Activated naive CD4-positive, alpha-beta T cell treated with anti-CD3 and anti-CD28 coated beads for 36 hours (primary cell): ENCODE results near the gene BABAM1. TPM values are rescaled to one million over a fixed set of nuclear protein-coding genes. Genes with fewer than 3 reads are reported as not detected.

Source experiments
- CTCF ChIA-PET: fragments of 350-600 bp; sonication (Branson Sonifier 250); formaldehyde crosslinking; loops from one replicate; lab custom pipeline; 2021; ENCODE audit warnings: antibody characterized with exemption; lab: Charles Lee
- DNase-seq: peaks from one replicate; pipeline ENCODE4 v3.0.0-alpha.2; 2020
- H3K27ac Mint-ChIP-seq: one replicate; pipeline ENCODE4 v1.8.0; 2021; ENCODE audit warnings: mild to moderate bottlenecking, mixed read lengths
- H3K27me3 Mint-ChIP-seq: one replicate; pipeline ENCODE4 v1.8.0; 2021; ENCODE audit warnings: low read depth, mixed read lengths
- H3K36me3 Mint-ChIP-seq: one replicate; pipeline ENCODE4 v1.8.0; 2021; ENCODE audit warnings: low read depth, mixed read lengths
- H3K4me1 Mint-ChIP-seq: one replicate; pipeline ENCODE4 v1.8.0; 2021; ENCODE audit warnings: low read depth, mixed read lengths
- H3K4me3 Mint-ChIP-seq: one replicate; pipeline ENCODE4 v1.8.0; 2021; ENCODE audit warnings: mild to moderate bottlenecking, moderate library complexity, mixed read lengths
- H3K9me3 Mint-ChIP-seq: one replicate; pipeline ENCODE4 v1.8.0; 2021; ENCODE audit warnings: mixed read lengths
- intact Hi-C: fragments of 100-400 bp; cut with micrococcal nuclease; formaldehyde crosslinking; loops from one replicate; pipeline ENCODE4 v1.15.1; 2023
- total RNA-seq, 2 experiments: library from RNA; stranded (reverse); gene quantifications; one replicate each; pipeline ENCODE4 v1.2.3, GENCODE V29; 2021

The BABAM1 gene
- total RNA-seq, 2 experiments from 2014 or later: 108 to 109 TPM

DNA sequence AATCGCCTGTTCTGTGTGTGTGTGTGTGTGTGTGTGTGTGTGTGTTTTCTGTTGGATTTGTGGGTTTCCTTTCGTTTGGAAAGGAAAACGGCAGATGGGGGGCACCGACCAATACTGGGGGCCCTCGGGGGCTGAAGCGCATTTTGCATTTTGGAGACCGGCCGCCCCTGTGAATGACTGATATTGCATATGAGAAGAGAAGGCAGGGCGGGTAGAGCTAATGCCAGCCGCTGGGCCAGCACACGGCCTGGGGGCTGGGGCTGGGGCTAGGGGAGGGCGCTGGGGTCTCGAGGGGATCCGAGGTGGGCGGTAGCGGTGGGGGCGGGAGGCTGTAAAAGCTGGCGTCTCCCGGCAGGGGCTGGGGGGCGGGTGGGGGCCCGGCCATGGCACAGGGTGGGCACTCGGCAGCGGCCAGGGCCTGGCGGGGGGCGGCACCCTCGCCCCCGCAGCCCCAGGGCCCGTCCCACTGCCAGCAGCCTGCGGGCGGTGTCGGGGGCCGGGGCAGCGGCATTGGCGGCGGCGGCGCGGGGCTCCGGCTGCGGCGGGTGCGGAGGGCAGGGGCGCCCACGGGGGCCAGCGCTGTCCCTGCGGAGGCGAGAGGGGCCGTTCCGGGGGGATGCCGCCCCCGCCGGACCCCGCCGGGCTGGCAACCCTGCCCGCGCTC lies 56.2 kb downstream of the BABAM1 start:
- intact Hi-C loops: no loop called here
- Mint-ChIP-seq H3K36me3 (peaks cover 13% of the 10 kb centered on the region), H3K9me3 (no peaks in the 10 kb centered on the region), H3K4me3 (no peak overlapping the region), H3K27ac (no peak overlapping the region), H3K27me3 (no peaks in the 10 kb centered on the region), H3K4me1 (peaks cover 9% of the 10 kb centered on the region)
- CTCF ChIA-PET: no interaction called here
- no peak for DNase-seq

DNA sequence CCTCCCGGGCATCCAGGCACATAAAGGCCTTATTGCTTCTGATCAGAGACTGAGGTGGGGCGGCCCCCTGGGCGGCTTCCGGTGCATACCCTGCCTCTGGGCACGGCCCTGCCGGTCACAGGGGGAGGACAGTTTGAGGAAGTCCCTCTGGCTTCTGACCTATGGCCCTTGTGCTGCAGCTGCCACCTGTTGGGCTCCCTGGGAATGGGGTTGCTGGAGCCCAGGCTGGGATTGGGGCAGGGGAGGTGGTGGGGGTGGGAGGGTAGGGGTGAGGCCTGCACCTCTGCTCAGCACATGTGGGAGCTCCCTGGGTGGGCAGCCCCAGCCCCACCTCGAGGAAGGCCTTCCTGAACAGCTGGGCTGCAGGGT lies 56.7 kb downstream of the BABAM1 start:
- CTCF ChIA-PET: no interaction called here
- H3K27ac Mint-ChIP-seq: no peak overlapping the region
- no peaks in the 10 kb centered on the region for H3K9me3 Mint-ChIP-seq
- DNase-seq: peak; percentile 63
- peaks cover 13% of the 10 kb centered on the region for H3K36me3 Mint-ChIP-seq
- H3K4me3 Mint-ChIP-seq: no peak overlapping the region
- H3K4me1 Mint-ChIP-seq: peaks cover 9% of the 10 kb centered on the region
- intact Hi-C loops: no loop called here
- H3K27me3 Mint-ChIP-seq: no peaks in the 10 kb centered on the region

DNA sequence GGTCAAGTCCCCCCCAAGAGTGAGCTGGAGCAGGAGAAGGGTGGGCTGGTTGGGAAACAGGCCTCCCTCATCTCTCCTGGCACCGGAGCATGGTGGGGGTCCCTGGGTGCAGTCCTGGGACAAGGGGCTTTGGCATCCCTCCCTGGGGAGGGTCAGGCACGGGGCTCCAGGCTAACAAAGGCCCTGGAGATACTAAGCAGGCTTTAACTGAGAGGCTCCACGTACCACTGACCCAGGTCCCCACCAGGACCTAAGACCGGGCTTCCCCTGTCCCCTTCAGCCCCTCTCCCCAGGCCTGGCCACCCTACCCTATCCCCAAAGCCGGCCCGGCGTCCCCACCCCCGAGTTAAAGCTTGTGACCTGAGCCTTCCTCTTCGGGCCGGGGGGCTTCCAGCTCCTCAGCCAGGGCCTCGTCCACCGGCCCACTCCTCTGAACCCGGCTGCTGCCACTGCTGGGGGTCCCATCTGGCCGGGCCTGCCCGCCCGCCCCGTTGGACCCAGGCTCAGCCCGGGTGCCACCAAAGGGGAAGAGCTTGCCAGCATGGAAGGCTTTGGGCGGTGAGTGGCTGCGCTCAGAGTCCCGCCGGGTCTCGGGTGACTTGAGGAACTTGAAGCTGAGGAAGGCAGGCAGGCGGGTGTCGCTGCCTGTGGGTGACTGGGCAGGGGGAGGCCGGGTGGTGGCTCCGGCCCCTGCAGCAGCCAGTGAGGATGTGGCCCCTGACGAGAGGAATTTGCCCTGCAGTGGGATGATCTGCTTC lies 57.3 kb downstream of the BABAM1 start:
- intact Hi-C loops: no loop called here
- H3K27me3 Mint-ChIP-seq: no peaks in the 10 kb centered on the region
- no peak for DNase-seq
- H3K4me1 Mint-ChIP-seq: peaks cover 13% of the 10 kb centered on the region
- H3K36me3 Mint-ChIP-seq: peaks cover 11% of the 10 kb centered on the region
- no peak overlapping the region for H3K4me3 Mint-ChIP-seq
- CTCF ChIA-PET: no interaction called here
- H3K9me3 Mint-ChIP-seq: no peaks in the 10 kb centered on the region
- no peak overlapping the region for H3K27ac Mint-ChIP-seq

GRCh38 chr19:17325133-17325532 lies 57.9 kb downstream of the BABAM1 start:
- no peak overlapping the region for H3K27ac Mint-ChIP-seq
- no peaks in the 10 kb centered on the region for H3K9me3 Mint-ChIP-seq
- peaks cover 13% of the 10 kb centered on the region for H3K4me1 Mint-ChIP-seq
- H3K27me3 Mint-ChIP-seq: no peaks in the 10 kb centered on the region
- intact Hi-C loops: no loop called here
- H3K4me3 Mint-ChIP-seq: no peak overlapping the region
- H3K36me3 Mint-ChIP-seq: peaks cover 7% of the 10 kb centered on the region
- CTCF ChIA-PET: no interaction called here
- no peak for DNase-seq

DNA sequence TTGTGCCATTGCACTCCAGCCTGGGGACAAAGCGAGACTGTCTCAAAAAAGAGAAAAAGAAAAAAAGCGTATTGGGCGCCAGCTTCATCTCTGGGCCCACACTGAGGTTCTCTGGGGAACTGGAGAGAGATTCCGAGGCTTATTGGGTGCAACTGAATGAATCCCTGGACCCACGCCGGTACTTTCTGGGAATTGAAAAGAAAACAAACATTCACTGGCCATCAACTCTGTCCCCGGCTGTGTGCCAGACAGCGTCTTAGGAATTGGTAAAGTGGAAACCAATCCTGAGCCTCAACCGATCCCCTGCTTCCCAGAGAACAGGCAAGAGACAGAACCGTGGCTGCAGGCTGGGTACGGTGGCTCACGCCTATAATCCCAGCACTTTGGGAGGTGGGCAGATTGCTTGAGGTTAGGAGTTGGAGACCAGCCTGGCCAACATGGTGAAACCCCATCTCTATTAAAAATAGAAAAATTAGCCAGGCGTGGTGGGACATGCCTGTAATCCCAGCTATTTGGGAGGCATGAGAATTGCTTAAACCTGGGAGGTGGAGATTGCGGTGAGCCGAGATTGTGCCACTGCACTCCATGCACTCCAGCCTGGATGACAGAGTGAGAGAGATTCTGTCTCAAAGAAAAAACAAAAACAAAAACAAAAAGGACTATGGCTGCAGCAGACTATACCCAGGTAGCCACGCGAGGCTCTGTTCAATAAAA lies 58.8 kb downstream of the BABAM1 start:
- Mint-ChIP-seq H3K27ac (no peak overlapping the region), H3K27me3 (no peaks in the 10 kb centered on the region), H3K9me3 (no peaks in the 10 kb centered on the region), H3K36me3 (peaks cover 5% of the 10 kb centered on the region), H3K4me1 (peaks cover 13% of the 10 kb centered on the region), H3K4me3 (no peak overlapping the region)
- CTCF ChIA-PET: no interaction called here
- no peak for DNase-seq
- intact Hi-C loops: no loop called here

DNA sequence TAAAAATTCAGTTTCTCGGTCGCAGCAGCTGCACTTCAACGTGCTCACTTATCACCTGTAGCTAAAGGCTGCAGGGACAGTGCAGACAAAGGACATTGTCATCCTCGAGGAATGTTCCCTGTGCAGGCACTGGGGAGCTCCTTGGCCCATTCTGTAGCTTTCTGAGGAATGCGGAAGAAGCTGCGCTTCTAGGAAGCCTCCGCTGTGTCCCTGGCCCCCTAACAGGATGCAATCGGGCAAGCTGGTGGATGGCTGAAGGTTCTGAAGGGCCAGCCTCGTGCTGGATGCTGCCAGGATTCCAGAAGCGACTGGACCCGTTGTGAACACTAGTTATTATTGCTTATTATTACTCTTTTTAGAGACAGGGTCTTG lies 59.3 kb downstream of the BABAM1 start:
- CTCF ChIA-PET: no interaction called here
- no peak for DNase-seq
- intact Hi-C loops: no loop called here
- H3K27ac Mint-ChIP-seq: no peak overlapping the region
- peaks cover 13% of the 10 kb centered on the region for H3K4me1 Mint-ChIP-seq
- no peaks in the 10 kb centered on the region for H3K9me3 Mint-ChIP-seq
- H3K36me3 Mint-ChIP-seq: peaks cover 5% of the 10 kb centered on the region
- H3K27me3 Mint-ChIP-seq: no peaks in the 10 kb centered on the region
- H3K4me3 Mint-ChIP-seq: no peak overlapping the region

DNA sequence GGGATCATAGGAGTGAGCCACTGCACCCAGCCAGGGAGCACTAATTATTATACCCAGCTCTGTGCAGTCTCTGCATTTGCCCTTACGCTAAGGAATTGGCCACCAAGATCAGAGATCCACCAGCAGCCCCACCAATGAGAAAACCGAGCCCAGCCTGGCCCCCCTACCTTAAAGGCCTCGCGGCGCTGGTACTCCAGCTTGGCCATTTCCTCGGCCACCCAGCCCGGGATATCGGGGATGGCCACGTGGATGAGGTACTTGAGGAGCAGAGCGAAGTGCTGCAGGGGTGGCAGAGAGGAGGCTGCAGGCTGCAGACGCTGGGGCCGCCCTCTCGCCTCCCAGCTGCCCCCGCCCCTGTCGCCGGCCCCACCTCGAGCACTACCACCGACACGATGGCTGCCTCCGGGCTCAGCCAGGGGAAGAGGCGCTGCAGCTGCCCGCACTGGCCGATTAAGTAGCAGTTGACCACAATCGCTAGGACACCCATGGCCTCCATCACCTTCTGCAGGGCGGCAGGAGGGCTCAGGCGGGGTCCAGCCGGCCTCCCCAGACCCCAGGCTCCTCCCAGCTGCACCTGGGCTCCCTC lies 59.9 kb downstream of the BABAM1 start:
- H3K4me1 Mint-ChIP-seq: peaks cover 13% of the 10 kb centered on the region
- intact Hi-C loops: no loop called here
- peaks cover 5% of the 10 kb centered on the region for H3K36me3 Mint-ChIP-seq
- CTCF ChIA-PET: no interaction called here
- H3K9me3 Mint-ChIP-seq: no peaks in the 10 kb centered on the region
- DNase-seq: no peak
- no peak overlapping the region for H3K27ac Mint-ChIP-seq
- H3K4me3 Mint-ChIP-seq: peak overlapping the region; percentile 21
- no peaks in the 10 kb centered on the region for H3K27me3 Mint-ChIP-seq

DNA sequence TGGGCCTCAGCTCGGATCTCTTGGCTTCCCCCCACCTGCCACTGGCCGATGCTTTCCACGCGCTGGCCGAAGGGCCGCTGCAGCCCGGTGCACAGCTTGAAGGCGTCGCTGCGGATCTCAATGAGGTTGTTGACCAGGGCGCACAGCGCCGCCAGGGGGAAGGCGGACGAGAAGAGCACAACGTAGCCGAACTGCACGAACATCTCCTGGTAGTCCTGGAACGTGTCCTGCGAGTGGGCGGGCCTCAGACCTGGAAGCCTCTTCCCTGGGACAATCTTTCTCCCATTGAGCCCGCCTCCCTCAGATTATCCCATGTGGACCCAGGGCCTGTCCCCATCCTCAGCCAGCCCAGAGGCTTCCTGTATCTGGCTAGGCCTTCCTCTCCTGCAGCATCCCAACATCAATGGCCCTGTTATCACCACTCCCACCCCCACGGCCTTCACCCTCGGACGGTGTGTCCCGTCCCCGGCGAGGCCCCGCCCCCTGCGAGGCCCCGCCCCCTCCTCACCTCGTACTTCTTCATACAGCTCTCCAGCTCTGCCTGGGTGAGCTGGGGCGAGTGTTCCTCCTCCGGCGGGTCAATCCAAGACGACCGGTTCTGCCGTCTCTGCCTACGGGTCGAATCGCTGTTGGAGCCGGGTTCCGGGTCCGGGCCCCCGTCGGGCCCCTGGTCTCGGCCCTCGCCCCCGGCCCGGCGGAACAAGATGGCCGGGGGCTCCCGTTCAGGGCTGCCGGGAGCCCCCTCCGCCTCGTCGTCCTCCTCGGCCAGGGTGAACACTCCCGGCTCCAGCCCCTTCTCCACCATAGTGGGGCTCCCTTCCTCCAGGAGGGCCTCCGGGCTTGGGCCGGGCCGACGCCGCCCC lies 60.6 kb downstream of the BABAM1 start:
- H3K27me3 Mint-ChIP-seq: no peaks in the 10 kb centered on the region
- peak; percentile 58 for DNase-seq
- intact Hi-C loops: loop anchor here (1.0 kb wide), 1 partner anchor 19 kb away; the partner anchor contains the start of gene DDA1

More for the DNA sequence above, 60.6 kb downstream of the BABAM1 start:
- Mint-ChIP-seq H3K4me1 (peaks cover 8% of the 10 kb centered on the region), H3K4me3 (peak overlapping the region; percentile 56), H3K9me3 (no peaks in the 10 kb centered on the region), H3K27ac (no peak overlapping the region), H3K36me3 (no peaks in the 10 kb centered on the region)
- CTCF ChIA-PET: no interaction called here

Other genes with a start within 250 kb of the BABAM1 start
- gene CPAMD8, start 240.6 kb upstream of the BABAM1 start, total RNA-seq: under 1 TPM; 0.41 to 0.44 TPM
- 10 to 100 TPM; 47.3 to 48.8 TPM for gene HAUS8, start 192.0 kb upstream of the BABAM1 start, total RNA-seq
- gene MYO9B, start 191.7 kb upstream of the BABAM1 start, total RNA-seq: 10 to 100 TPM; 73.1 to 78.6 TPM
- gene USE1, start 52.1 kb upstream of the BABAM1 start, total RNA-seq: 10 to 100 TPM; 24.7 to 25.3 TPM
- 1 to 10 TPM; 8.7 to 9.3 TPM for gene OCEL1, start 41.2 kb upstream of the BABAM1 start, total RNA-seq
- 1 to 10 TPM; 5.3 to 6.0 TPM for gene NR2F6, start 21.5 kb upstream of the BABAM1 start, total RNA-seq
- under 1 TPM in 1 of 2 experiments, not detected in 1; 0.20 TPM for gene USHBP1, start 2.7 kb upstream of the BABAM1 start, total RNA-seq
- 1 to 10 TPM; 8.6 to 8.8 TPM for gene ANKLE1, start 14.5 kb downstream of the BABAM1 start, total RNA-seq
- 1 to 10 TPM; 4.1 to 4.4 TPM for gene ABHD8, start 36.0 kb downstream of the BABAM1 start, total RNA-seq
- gene MRPL34, start 38.4 kb downstream of the BABAM1 start, total RNA-seq: 10 to 100 TPM; 84.2 to 92.2 TPM
- 10 to 100 TPM; 26.2 to 28.6 TPM for gene DDA1, start 42.1 kb downstream of the BABAM1 start, total RNA-seq
- gene ANO8, start 67.4 kb downstream of the BABAM1 start, total RNA-seq: 1 to 10 TPM; 3.4 to 3.8 TPM
- gene GTPBP3, start 70.1 kb downstream of the BABAM1 start, total RNA-seq: 10 to 100 TPM; 36.8 to 45.7 TPM
- not detected for gene PLVAP, start 109.9 kb downstream of the BABAM1 start, total RNA-seq
- gene CCDC194, start 126.8 kb downstream of the BABAM1 start, total RNA-seq: under 1 TPM; 0.83 to 0.89 TPM
- 100 to 1,000 TPM; 117 to 121 TPM for gene BST2, start 138.2 kb downstream of the BABAM1 start, total RNA-seq
- 10 to 100 TPM; 29.3 to 32.1 TPM for gene MVB12A, start 152.6 kb downstream of the BABAM1 start, total RNA-seq
- gene TMEM221, start 181.2 kb downstream of the BABAM1 start, total RNA-seq: not detected
- gene NXNL1, start 193.5 kb downstream of the BABAM1 start, total RNA-seq: not detected
- 1 to 10 TPM; 1.2 to 1.7 TPM for gene SLC27A1, start 203.1 kb downstream of the BABAM1 start, total RNA-seq
- gene PGLS, start 244.2 kb downstream of the BABAM1 start, total RNA-seq: 10 to 100 TPM; 54.5 to 58.0 TPM